Keratinocyte (primary cell): ENCODE data around the gene FAM169A. TPM values are rescaled to one million over a fixed set of nuclear protein-coding genes. Genes with fewer than 3 reads are reported as not detected.
"Not testable (repeated sequence)": the region's sequence is repeated elsewhere in the genome, so short reads cannot be mapped to it uniquely, and the experiment has no call there.

Source experiments
- DNase-seq: peaks from one replicate; pipeline ENCODE4 v3.0.0-alpha.2; 2011; ENCODE audit warnings: low read depth, missing footprints, low spot score
- FAIRE-seq: peaks from 2 replicates; lab custom pipeline; 2011; peaks lifted over from hg19 to GRCh38; lab: Jason Lieb, UNC
- H2AFZ ChIP-seq: 2 replicates; pipeline ENCODE4 v1.6.0; 2012; ENCODE audit warnings: low read length, control low read depth, inconsistent platforms; ENCODE audit not compliant: control insufficient read depth
- H3K27ac ChIP-seq: 2 replicates; pipeline ENCODE4 v1.5.1; 2011; ENCODE audit warnings: low read length; ENCODE audit not compliant: control insufficient read depth, insufficient read depth
- H3K27me3 ChIP-seq: 3 replicates; pipeline ENCODE4 v1.6.0; 2011; ENCODE audit warnings: low read length; ENCODE audit not compliant: control insufficient read depth, insufficient read depth; ENCODE audit errors: extremely low read depth
- H3K36me3 ChIP-seq, 2 experiments: 2 replicates in 1 of 2; 3 replicates in 1 of 2; pipeline ENCODE4 v1.5.1; 2011; ENCODE audit warnings: low read length in 2 of 2, mild to moderate bottlenecking in 1 of 2; ENCODE audit not compliant: control insufficient read depth in 2 of 2, insufficient read depth in 2 of 2; ENCODE audit errors: extremely low read depth in 1 of 2
- H3K4me1 ChIP-seq: 3 replicates; pipeline ENCODE4 v1.5.1; 2011; ENCODE audit warnings: low read length; ENCODE audit not compliant: control insufficient read depth, insufficient read depth; ENCODE audit errors: extremely low read depth
- H3K4me2 ChIP-seq: 3 replicates; pipeline ENCODE4 v1.6.0; 2011; ENCODE audit warnings: low read depth, low read length; ENCODE audit not compliant: control insufficient read depth, insufficient read depth; ENCODE audit errors: extremely low read depth
- H3K4me3 ChIP-seq, 3 experiments: fragments of 200-600 bp in 1 of 3; sonication (generic) in 1 of 3; 2 replicates in 2 of 3; 3 replicates in 1 of 3; pipeline ENCODE4 v1.5.1; 2011 to 2016; ENCODE audit warnings: low read length in 3 of 3, mild to moderate bottlenecking in 3 of 3, control low read depth in 2 of 3, inconsistent platforms in 1 of 3, low read depth in 1 of 3, mixed read lengths in 1 of 3, mixed run types in 1 of 3, moderate library complexity in 1 of 3; ENCODE audit not compliant: control insufficient read depth in 2 of 3, insufficient read depth in 2 of 3; ENCODE audit errors: extremely low read depth in 1 of 3
- H3K79me2 ChIP-seq: 2 replicates; pipeline ENCODE4 v1.6.0; 2012; ENCODE audit warnings: low read length; ENCODE audit not compliant: control insufficient read depth, insufficient read depth
- H3K9ac ChIP-seq: 3 replicates; pipeline ENCODE4 v1.6.0; 2011; ENCODE audit warnings: low read length; ENCODE audit not compliant: control insufficient read depth, insufficient read depth; ENCODE audit errors: extremely low read depth
- H3K9me1 ChIP-seq: 3 replicates; pipeline ENCODE4 v1.6.0; 2011; ENCODE audit warnings: low read length; ENCODE audit not compliant: control insufficient read depth, insufficient read depth; ENCODE audit errors: extremely low read depth
- H3K9me3 ChIP-seq: 2 replicates; pipeline ENCODE4 v1.5.1; 2012; ENCODE audit warnings: low read depth, low read length; ENCODE audit not compliant: control insufficient read depth
- H4K20me1 ChIP-seq: 3 replicates; pipeline ENCODE4 v1.6.0; 2011; ENCODE audit warnings: low read length; ENCODE audit not compliant: control insufficient read depth, insufficient read depth; ENCODE audit errors: extremely low read depth
- EZH2 ChIP-seq: IDR thresholded peaks from one replicate; pipeline ENCODE4 v1.6.1; 2012; ENCODE audit warnings: inconsistent platforms, mild to moderate bottlenecking, low read length, moderate library complexity
- dilution Hi-C: fragments of 300-500 bp; cut with MboI; formaldehyde crosslinking; loops from one replicate; pipeline ENCODE4 v1.7.0; 2020; ENCODE audit warnings: low sequenced_read_pairs; ENCODE audit not compliant: extremely low pct_ligation_motif_present
- polyA plus RNA-seq, 5 experiments: library from polyadenylated mRNA; depleted of rRNA in 3 of 5; stranded (reverse) in 3 of 5; stranded (forward) in 1 of 5; unstranded in 1 of 5; fragments of >200 nt; gene quantifications; 1 replicate in 1 of 5; 2 replicates in 3 of 5; 3 replicates in 1 of 5; pipeline versions ENCODE4 v1.2.1 to v1.2.3, GENCODE V29; 2011 to 2012; ENCODE audit warnings: missing spikeins in 2 of 5, low read depth in 1 of 5, low replicate concordance in 1 of 5
- TF ChIP-seq, protein P1 (sequence below), 3 experiments: IDR thresholded peaks in 1 of 3; conservative IDR thresholded peaks in 1 of 3; optimal IDR thresholded peaks in 1 of 3; 2 replicates in 2 of 3; 3 replicates in 1 of 3; pipeline versions ENCODE3 to v1.5.1; 2011; ENCODE audit warnings: low read length in 3 of 3, mild to moderate bottlenecking in 3 of 3, moderate library complexity in 2 of 3, control low read depth in 1 of 3, inconsistent platforms in 1 of 3; ENCODE audit not compliant: insufficient read depth in 2 of 3; ENCODE audit errors: extremely low read depth in 1 of 3

The FAM169A gene
- polyA plus RNA-seq, 1 donor (not counting 4 experiments of a cell fraction or from before 2014, with no cell fraction given) = 13.1 TPM

DNA sequence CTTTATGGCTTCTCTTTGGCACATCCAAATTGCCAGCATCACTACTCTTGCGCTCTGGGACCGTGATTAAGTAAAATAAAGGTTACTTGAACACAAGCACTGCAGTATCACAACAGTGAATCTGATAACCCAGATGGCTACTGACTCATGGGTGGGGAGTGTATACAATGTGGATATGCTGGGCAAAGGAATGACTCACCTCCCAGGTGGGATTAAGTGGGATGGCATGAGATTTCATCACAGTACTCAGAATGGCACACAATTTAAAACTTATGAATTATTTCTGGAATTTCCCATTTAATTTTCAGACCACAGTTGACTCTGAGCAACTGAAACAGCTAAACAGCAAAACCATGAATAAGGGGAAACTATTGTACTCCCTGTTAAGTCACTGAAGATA lies 103.6 kb downstream of the FAM169A start:
- Histone ChIP-seq H3K4me3 (peak overlapping the region in 2 of 3 experiments; percentile 31 to 41), H3K4me1 (peaks cover 58% of the 10 kb centered on the region), H3K9me1 (no peaks in the 10 kb centered on the region), H3K27me3 (no peaks in the 10 kb centered on the region), H3K36me3 (peaks cover 0 to 3% of the 10 kb centered on the region in 2 experiments), H3K4me2 (peak overlapping the region; percentile 80), H3K9me3 (no peaks in the 10 kb centered on the region), H3K27ac (peak overlapping the region; percentile 96), H2AFZ (no peak overlapping the region), H3K79me2 (peaks cover 42% of the 10 kb centered on the region), H4K20me1 (no peaks in the 10 kb centered on the region), H3K9ac (peak overlapping the region; percentile 64)
- DNase-seq (peak; percentile 94), FAIRE-seq (peak; percentile 99)
- TF ChIP-seq, protein P1, sequence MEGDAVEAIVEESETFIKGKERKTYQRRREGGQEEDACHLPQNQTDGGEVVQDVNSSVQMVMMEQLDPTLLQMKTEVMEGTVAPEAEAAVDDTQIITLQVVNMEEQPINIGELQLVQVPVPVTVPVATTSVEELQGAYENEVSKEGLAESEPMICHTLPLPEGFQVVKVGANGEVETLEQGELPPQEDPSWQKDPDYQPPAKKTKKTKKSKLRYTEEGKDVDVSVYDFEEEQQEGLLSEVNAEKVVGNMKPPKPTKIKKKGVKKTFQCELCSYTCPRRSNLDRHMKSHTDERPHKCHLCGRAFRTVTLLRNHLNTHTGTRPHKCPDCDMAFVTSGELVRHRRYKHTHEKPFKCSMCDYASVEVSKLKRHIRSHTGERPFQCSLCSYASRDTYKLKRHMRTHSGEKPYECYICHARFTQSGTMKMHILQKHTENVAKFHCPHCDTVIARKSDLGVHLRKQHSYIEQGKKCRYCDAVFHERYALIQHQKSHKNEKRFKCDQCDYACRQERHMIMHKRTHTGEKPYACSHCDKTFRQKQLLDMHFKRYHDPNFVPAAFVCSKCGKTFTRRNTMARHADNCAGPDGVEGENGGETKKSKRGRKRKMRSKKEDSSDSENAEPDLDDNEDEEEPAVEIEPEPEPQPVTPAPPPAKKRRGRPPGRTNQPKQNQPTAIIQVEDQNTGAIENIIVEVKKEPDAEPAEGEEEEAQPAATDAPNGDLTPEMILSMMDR (optimal IDR thresholded peaks at IDR 0.05 in 1 of 3, IDR thresholded peaks at IDR 0.05 in 1 of 3, conservative IDR thresholded peaks at IDR 0.05 in 1 of 3; ENCODE audit: extremely low read depth in 1 of 3, insufficient read depth in 2 of 3, low read length in 3 of 3) = no peak
- TF ChIP-seq EZH2 = no peak
- dilution Hi-C loops = no loop called here

DNA sequence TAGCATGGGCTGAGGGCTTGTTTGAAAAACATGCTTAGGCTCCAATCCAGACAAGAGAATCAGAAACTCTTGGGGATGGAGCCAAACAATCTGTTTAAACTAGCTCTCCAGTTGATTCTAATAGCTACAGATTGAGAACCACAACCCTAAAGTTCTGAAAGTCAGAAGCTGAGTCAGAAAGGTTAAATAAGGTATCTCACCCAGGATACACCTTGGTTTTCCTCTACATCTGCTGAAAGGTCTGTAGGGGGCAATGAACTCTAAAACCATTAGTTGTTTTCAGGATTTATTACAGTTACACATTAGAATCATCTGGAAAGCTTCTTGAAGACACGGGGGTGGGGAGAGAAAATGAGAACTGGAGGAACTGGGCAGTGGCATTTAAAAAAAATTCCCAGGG lies 104.9 kb downstream of the FAM169A start:
- H3K79me2 ChIP-seq = peaks cover 33% of the 10 kb centered on the region
- TF ChIP-seq, protein P1 (optimal IDR thresholded peaks at IDR 0.05 in 1 of 3, IDR thresholded peaks at IDR 0.05 in 1 of 3, conservative IDR thresholded peaks at IDR 0.05 in 1 of 3; ENCODE audit: extremely low read depth in 1 of 3, insufficient read depth in 2 of 3, low read length in 3 of 3) = peak in 1 of 3 experiments; percentile 18
- no peak for TF ChIP-seq EZH2
- FAIRE-seq = no peak
- peaks cover 58% of the 10 kb centered on the region for H3K4me1 ChIP-seq
- H3K27ac ChIP-seq = peak overlapping the region; percentile 96
- H3K9me3 ChIP-seq = no peaks in the 10 kb centered on the region
- H3K4me2 ChIP-seq = peak overlapping the region; percentile 40
- no peaks in the 10 kb centered on the region for H4K20me1 ChIP-seq
- H3K9me1 ChIP-seq = no peaks in the 10 kb centered on the region
- dilution Hi-C loops = no loop called here
- no peak overlapping the region for H2AFZ ChIP-seq
- H3K36me3 ChIP-seq = peaks cover 5% of the 10 kb centered on the region in 2 experiments
- H3K4me3 ChIP-seq = no peak overlapping the region
- H3K9ac ChIP-seq = no peak overlapping the region
- H3K27me3 ChIP-seq = no peaks in the 10 kb centered on the region
- DNase-seq = no peak

DNA sequence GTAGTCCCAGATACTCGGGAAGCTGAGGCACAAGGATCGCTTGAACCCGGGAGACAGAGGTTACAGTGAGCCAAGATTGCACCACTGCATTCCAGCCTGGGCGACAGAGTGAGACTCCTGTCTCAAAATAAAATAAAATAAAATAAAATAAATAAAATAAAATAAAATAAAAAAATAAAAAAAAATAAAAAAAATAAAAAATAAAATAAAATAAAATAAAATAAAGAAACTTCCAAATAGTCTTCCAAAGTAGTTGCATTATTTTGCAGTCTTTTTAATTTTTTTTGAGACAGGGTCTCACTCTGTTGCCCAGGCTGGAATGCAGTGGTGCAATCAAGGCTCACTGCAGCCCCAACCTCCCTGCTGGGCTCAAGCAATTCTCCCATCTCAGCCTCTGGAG lies 117.4 kb downstream of the FAM169A start:
- H3K27ac ChIP-seq, FAIRE-seq, H3K9me3 ChIP-seq, H3K4me2 ChIP-seq, H3K27me3 ChIP-seq, H3K4me1 ChIP-seq, H3K4me3 ChIP-seq, H4K20me1 ChIP-seq, DNase-seq, H3K79me2 ChIP-seq, H3K9ac ChIP-seq, H3K9me1 ChIP-seq, H2AFZ ChIP-seq, dilution Hi-C loops: not testable (repeated sequence)
- H3K36me3 ChIP-seq = peaks cover 7 to 11% of the 10 kb centered on the region in 2 experiments
